HK-2 (cell line): ENCODE data around the gene FAAP20.

Source experiments
- DNase-seq: peaks from one replicate; pipeline ENCODE4 v3.0.0-alpha.2; 2018; ENCODE audit not compliant: unreplicated experiment

The FAAP20 gene

GRCh38 chr1:2178875-2179274 lies 15.7 kb downstream of the FAAP20 start:
- no peak for DNase-seq

GRCh38 chr1:2177946-2178538 lies 16.5 kb downstream of the FAAP20 start:
- no peak for DNase-seq

- no peak for DNase-seq
Observed at GRCh38 chr1:2177541-2177940, 17.0 kb downstream of the FAAP20 start.

- DNase-seq = no peak
Observed at GRCh38 chr1:2176615-2177014, 18.0 kb downstream of the FAAP20 start.

GRCh38 chr1:2175681-2176454 lies 18.7 kb downstream of the FAAP20 start:
- no peak for DNase-seq

- no peak for DNase-seq
Observed at GRCh38 chr1:2175055-2175414, 19.5 kb downstream of the FAAP20 start.

GRCh38 chr1:2174348-2175054 lies 20.1 kb downstream of the FAAP20 start:
- DNase-seq = peak; percentile 46

- DNase-seq = no peak
Observed at GRCh38 chr1:2173546-2174347, 20.8 kb downstream of the FAAP20 start.

- DNase-seq = no peak
Observed at GRCh38 chr1:2172551-2173146, 21.9 kb downstream of the FAAP20 start.

GRCh38 chr1:2172012-2172411 lies 22.6 kb downstream of the FAAP20 start:
- DNase-seq = no peak

GRCh38 chr1:2170211-2170610 lies 24.4 kb downstream of the FAAP20 start:
- no peak for DNase-seq

GRCh38 chr1:2169200-2169836 lies 25.3 kb downstream of the FAAP20 start:
- no peak for DNase-seq

GRCh38 chr1:2168535-2168934 lies 26.0 kb downstream of the FAAP20 start:
- no peak for DNase-seq

GRCh38 chr1:2168090-2168489 lies 26.5 kb downstream of the FAAP20 start:
- no peak for DNase-seq

GRCh38 chr1:2166695-2167094 lies 27.9 kb downstream of the FAAP20 start:
- no peak for DNase-seq

GRCh38 chr1:2166254-2166653 lies 28.3 kb downstream of the FAAP20 start:
- DNase-seq = no peak

GRCh38 chr1:2165646-2166045 lies 28.9 kb downstream of the FAAP20 start:
- DNase-seq = no peak

- DNase-seq = no peak
Observed at GRCh38 chr1:2163205-2163604, 31.4 kb downstream of the FAAP20 start.

- no peak for DNase-seq
Observed at GRCh38 chr1:2160451-2161300, 33.9 kb downstream of the FAAP20 start.

- no peak for DNase-seq
Observed at GRCh38 chr1:2159124-2159523, 35.4 kb downstream of the FAAP20 start.
